Peyer's patch (tissue), 4 donors: ENCODE measurements around the gene MEST. TPM values are rescaled to one million over a fixed set of nuclear protein-coding genes. Genes with fewer than 3 reads are reported as not detected.
A peak's percentile ranks its signal among the peaks of the same experiment; 100 is the strongest.

Experiments used
- DNase-seq, 3 donors: peaks; one replicate each; pipeline ENCODE4 v3.0.0-alpha.2; 2017 to 2019
- H3K27ac ChIP-seq, 4 donors: fragments of 200-600 bp; sonication (generic); one replicate each; pipeline ENCODE4 v1.5.1; 2016 to 2019
- H3K27me3 ChIP-seq, 2 donors: fragments of 200-600 bp; sonication (generic); one replicate each; pipeline ENCODE4 v1.5.1; 2019
- H3K36me3 ChIP-seq, 3 donors: fragments of 200-600 bp; sonication (generic); one replicate each; pipeline ENCODE4 v1.5.1; 2016 to 2019
- H3K4me1 ChIP-seq, 4 donors: fragments of 200-600 bp; sonication (generic); one replicate each; pipeline ENCODE4 v1.5.1; 2016 to 2019
- H3K4me3 ChIP-seq, 4 donors: fragments of 200-600 bp; sonication (generic); 1 replicate in 3 of 4; 2 replicates in 1 of 4; pipeline ENCODE4 v1.5.1; 2016 to 2019; ENCODE audit warnings: mild to moderate bottlenecking in 1 of 4
- H3K9me3 ChIP-seq, 4 donors: fragments of 200-600 bp; sonication (generic); one replicate each; pipeline ENCODE4 v1.5.1; 2016 to 2019; ENCODE audit warnings: mild to moderate bottlenecking in 1 of 4
- POLR2A ChIP-seq, 2 donors: fragments of 450-650 bp; IDR thresholded peaks; one replicate each; pipeline ENCODE4 v1.5.1; 2017; ENCODE audit warnings: antibody characterized with exemption in 2 of 2, mild to moderate bottlenecking in 2 of 2, moderate library complexity in 2 of 2
- total RNA-seq, 4 donors: library from RNA; depleted of rRNA; stranded (reverse); fragments of >200 nt; gene quantifications; one replicate each; pipeline ENCODE4 v1.1.0, GENCODE V29; 2016
- TF ChIP-seq, protein P1 (sequence below), 6 experiments: fragments of 450-650 bp in 4 of 6; fragments of 200-600 bp in 2 of 6; sonication (generic) in 1 of 6; IDR thresholded peaks; one replicate each; pipeline ENCODE4 v1.5.1; 2017 to 2019; ENCODE audit warnings: antibody characterized with exemption in 6 of 6, mild to moderate bottlenecking in 3 of 6, moderate library complexity in 1 of 6

Gene MEST
- total RNA-seq, 4 donors from 2014 or later: 11.6 to 36.1 (median 27.1) TPM

DNA sequence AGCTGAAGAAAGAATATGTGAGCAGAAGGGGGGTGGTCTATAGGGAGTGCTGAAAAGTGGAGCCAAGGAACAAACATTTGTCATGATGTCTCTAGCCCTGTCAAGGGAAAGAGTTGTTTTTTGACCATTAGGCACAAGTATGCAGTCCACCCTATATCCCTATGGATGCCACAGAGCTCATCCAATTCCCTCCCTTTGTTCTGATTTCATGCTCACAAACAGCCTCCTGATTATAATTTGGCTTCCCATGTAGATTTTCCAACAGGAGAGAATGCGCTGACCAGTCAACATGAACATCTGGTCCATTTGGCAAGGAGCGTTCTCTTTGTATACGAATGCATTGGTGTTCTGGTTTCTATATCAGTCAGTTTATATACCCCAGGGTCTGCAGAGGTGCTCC, 38.9 kb upstream of the MEST start:
- H3K27me3 ChIP-seq: no peaks in the 10 kb centered on the region
- H3K4me3 ChIP-seq: no peak overlapping the region
- H3K4me1 ChIP-seq: no peaks in the 10 kb centered on the region
- H3K9me3 ChIP-seq: no peaks in the 10 kb centered on the region
- DNase-seq: no peak
- H3K36me3 ChIP-seq: no peaks in the 10 kb centered on the region
- H3K27ac ChIP-seq: no peak overlapping the region
- TF ChIP-seq POLR2A (IDR thresholded peaks at IDR 0.05): no peak
- TF ChIP-seq, protein P1, sequence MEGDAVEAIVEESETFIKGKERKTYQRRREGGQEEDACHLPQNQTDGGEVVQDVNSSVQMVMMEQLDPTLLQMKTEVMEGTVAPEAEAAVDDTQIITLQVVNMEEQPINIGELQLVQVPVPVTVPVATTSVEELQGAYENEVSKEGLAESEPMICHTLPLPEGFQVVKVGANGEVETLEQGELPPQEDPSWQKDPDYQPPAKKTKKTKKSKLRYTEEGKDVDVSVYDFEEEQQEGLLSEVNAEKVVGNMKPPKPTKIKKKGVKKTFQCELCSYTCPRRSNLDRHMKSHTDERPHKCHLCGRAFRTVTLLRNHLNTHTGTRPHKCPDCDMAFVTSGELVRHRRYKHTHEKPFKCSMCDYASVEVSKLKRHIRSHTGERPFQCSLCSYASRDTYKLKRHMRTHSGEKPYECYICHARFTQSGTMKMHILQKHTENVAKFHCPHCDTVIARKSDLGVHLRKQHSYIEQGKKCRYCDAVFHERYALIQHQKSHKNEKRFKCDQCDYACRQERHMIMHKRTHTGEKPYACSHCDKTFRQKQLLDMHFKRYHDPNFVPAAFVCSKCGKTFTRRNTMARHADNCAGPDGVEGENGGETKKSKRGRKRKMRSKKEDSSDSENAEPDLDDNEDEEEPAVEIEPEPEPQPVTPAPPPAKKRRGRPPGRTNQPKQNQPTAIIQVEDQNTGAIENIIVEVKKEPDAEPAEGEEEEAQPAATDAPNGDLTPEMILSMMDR (IDR thresholded peaks at IDR 0.05): no peak

DNA sequence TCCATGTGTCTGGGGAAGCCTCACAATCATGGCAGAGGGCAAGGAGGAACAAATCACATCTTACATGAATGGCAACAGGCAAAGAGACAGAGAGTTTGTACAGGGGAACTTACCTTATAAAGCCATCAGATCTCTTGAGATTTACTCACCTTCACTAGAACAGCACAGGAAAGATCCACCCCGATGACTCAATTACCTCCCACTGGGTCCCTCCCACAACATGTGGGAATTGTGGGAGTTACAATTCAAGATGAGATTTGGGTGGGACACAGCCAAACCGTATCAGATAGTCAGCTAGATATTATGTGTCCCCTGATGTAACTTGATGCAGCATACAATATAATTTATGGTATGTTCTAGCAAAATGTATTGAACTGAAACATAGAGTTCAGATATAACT, 36.9 kb upstream of the MEST start:
- Histone ChIP-seq H3K27me3 (no peaks in the 10 kb centered on the region), H3K27ac (no peak overlapping the region), H3K36me3 (no peaks in the 10 kb centered on the region), H3K4me3 (no peak overlapping the region), H3K4me1 (no peaks in the 10 kb centered on the region), H3K9me3 (no peaks in the 10 kb centered on the region)
- TF ChIP-seq POLR2A (IDR thresholded peaks at IDR 0.05): no peak
- TF ChIP-seq, protein P1 (IDR thresholded peaks at IDR 0.05): no peak
- no peak for DNase-seq

DNA sequence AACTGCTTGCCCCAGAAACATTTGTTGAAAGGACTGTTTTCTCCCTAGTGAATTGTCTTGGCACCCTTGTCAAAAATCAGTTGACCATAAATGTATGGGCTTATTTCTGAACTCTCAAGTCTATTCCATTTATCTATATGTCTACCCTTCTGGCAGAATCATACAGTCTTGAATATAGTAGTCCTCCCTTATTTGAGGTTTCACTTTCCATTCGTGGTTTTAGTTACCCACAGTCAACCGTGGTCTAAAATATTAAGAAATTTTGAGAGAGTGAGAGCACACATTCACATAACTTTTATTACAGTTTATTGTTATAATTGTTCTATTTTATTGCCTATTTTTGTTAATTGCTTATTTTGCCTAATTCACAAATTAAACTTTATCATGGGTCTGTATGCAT, 33.6 kb upstream of the MEST start:
- no peak for DNase-seq
- Histone ChIP-seq H3K36me3 (no peaks in the 10 kb centered on the region), H3K27me3 (no peaks in the 10 kb centered on the region), H3K4me1 (no peaks in the 10 kb centered on the region), H3K4me3 (no peak overlapping the region), H3K27ac (no peak overlapping the region), H3K9me3 (no peaks in the 10 kb centered on the region)
- TF ChIP-seq, protein P1 (IDR thresholded peaks at IDR 0.05): no peak
- no peak for TF ChIP-seq POLR2A (IDR thresholded peaks at IDR 0.05)

DNA sequence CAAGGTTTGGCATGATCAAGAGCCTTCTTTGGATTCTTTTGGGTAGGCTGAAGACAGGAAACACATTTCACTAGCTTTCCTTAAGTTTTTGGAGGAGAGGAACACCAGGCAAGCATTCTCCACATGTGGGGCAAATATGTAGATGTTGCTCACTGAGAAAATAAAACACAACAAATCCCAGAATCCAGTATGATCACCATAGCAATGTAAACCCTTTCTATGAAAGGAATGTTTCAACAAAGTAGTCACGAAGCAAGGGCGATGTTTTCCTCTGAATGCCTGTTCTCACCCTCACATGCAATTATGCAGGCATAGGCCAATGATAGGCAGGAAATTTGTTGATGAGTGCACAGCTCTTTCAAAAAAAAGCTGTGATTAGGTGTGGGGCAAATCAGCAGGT, 30.6 kb upstream of the MEST start:
- no peak for DNase-seq
- no peaks in the 10 kb centered on the region for H3K4me1 ChIP-seq
- no peak overlapping the region for H3K4me3 ChIP-seq
- H3K27ac ChIP-seq: no peak overlapping the region
- H3K9me3 ChIP-seq: no peaks in the 10 kb centered on the region
- no peaks in the 10 kb centered on the region for H3K27me3 ChIP-seq
- no peaks in the 10 kb centered on the region for H3K36me3 ChIP-seq
- TF ChIP-seq, protein P1 (IDR thresholded peaks at IDR 0.05): no peak

DNA sequence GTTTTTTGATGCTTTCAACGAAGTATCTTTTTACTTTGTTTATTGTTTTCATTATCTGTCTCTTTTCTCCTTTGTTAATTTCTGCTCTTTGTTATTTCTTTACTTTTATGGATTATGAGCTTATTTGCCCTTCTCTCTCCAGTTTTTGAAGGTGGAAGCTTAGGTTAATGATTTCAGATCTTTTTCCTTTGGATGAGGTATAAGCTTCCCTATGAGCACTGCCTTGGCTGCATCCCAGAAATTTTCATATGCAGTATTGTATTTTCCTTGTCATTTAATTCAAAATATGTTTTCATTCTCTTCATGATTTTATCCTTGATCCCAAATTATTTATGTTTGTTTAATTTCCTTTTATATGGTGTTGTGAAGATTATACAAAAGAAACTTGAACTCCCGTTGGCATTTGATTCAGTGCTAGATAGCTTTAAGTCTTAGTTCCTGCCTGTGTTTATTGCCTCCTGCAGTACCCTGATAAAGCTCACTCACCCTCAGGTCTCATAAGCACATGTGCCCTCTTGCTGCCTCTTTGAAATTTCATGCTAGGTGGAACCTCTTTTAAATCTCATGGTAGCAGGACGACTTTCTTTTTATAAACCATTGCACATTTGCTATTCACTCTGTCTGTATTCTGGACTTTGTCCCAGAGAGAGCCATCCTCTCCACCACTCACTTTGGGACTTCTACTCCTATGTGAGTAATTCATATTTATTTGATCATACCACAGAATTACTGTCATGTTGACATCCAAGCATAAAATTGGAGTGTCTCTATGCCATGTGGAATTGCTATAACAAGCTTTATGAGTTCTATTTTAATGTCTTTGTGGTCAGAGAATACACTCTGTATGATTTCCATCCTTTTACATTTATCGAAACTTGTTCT, 28.1 kb upstream of the MEST start:
- TF ChIP-seq, protein P1 (IDR thresholded peaks at IDR 0.05): peak in 2 of 6 experiments; percentile 10 to 26
- no peak for TF ChIP-seq POLR2A (IDR thresholded peaks at IDR 0.05)
- no peak for DNase-seq
- Histone ChIP-seq H3K27me3 (no peaks in the 10 kb centered on the region), H3K27ac (no peak overlapping the region), H3K4me1 (no peaks in the 10 kb centered on the region), H3K9me3 (no peaks in the 10 kb centered on the region), H3K4me3 (no peak overlapping the region), H3K36me3 (no peaks in the 10 kb centered on the region)
